Measurements from ENCODE around the gene SOS1.

- TF ChIP-seq CTCF (IDR thresholded peaks at IDR 0.05; ENCODE audit: insufficient read depth, low read length), result peak; percentile 84
- TF ChIP-seq POLR2AphosphoS5 (IDR thresholded peaks at IDR 0.05; ENCODE audit: low read depth), result no peak
- no peak for TF ChIP-seq REST (IDR thresholded peaks at IDR 0.05; ENCODE audit: insufficient replicate concordance, low read depth)
- TF ChIP-seq GABPA (IDR thresholded peaks at IDR 0.05; ENCODE audit: low read depth), result no peak
Measured at GRCh38 chr2:38947241-38948239, 173.3 kb downstream of the SOS1 start.
